Hepatic stellate cell (primary cell): ENCODE results near the gene HES4.
"Not testable (repeated sequence)": the region's sequence is repeated elsewhere in the genome, so short reads cannot be mapped to it uniquely, and the experiment has no call there.

Source experiments
- DNase-seq: peaks from one replicate; pipeline ENCODE4 v3.0.0; 2011; ENCODE audit warnings: low spot score

Gene HES4

GRCh38 chr1:998745-998994 lies 1.2 kb downstream of the HES4 start:
- DNase-seq, result no peak

DNA sequence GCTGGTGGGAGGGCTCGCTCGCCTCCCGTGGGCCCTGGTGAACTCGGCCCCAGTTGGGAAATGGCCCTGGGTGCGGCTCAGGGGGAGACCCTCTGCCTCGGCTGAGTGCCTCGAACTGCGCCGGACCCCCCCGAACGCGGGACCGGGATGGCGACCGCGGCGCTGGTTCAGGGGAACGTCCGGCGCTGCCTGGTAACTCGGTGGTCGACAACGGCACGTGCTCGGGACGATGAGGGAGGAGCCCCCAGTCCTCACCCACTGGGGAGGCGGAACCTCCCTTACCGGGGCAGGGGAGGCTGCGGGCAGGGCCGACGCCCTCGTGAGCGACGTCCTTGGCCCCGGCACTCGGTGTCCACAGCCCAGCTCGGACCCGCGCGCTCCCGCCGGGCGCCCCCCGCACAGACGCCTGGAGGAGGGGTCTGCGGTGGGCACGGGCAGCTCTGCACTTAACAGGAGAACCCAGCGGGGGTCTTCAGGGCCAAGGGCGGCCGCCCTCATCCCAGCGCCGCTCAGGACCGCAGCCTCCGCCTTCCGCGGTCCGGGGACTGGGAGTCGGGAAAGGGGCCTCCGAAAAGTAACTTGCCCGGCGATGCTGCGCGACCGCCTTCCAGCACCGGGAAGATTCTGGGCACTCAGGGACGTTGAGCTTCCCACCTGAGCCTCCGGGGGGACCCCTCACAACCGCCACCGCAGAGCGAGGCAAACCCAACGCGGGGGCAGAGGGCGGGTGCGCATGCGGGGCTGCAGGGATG lies 1.7 kb downstream of the HES4 start:
- no peak for DNase-seq

GRCh38 chr1:997713-997992 lies 2.2 kb downstream of the HES4 start:
- DNase-seq, result no peak

DNA sequence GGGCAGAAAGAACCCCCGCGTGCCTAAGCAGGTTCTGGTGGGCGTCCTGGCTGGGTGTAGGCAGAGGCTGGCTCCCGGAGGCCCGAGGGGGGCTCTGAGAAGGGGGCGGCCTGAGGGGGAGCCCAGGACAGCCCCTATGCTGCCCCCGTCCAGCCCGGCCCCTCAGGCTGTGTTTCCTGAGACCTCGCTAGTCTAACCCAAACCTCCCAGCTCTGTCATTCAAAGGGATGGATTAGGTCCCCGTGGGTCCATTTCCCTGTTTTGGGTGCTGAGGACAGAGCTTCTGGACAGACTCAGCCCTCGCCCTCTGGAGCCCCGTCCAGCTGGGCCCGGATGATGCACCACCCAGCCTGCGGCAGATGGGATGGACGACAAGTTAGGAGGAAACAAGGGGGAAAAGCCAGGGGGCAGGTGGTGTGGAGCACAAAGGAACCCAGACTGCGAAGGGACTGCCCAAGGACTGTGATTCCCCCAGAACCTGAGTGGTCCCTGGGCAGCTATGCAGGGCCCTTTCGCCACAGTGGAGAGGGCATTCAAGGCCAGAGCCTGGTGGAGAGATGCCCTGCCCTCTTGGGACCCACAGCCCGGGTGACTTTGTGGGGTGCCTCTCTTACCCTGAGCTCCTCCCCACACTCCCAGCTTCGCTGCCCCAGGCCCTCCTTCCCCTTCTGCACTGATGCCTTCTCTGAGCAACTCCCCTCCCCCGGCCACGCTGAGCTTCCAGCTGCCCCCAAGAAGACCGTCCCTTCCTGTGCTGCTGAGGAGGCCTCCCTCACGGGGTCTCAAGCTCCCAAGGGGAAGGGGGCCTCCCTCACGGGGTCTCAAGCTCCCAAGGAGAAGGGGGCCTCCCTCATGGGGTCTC lies 2.8 kb downstream of the HES4 start:
- no peak for DNase-seq

GRCh38 chr1:995665-996633 lies 3.9 kb downstream of the HES4 start:
- no peak for DNase-seq

DNA sequence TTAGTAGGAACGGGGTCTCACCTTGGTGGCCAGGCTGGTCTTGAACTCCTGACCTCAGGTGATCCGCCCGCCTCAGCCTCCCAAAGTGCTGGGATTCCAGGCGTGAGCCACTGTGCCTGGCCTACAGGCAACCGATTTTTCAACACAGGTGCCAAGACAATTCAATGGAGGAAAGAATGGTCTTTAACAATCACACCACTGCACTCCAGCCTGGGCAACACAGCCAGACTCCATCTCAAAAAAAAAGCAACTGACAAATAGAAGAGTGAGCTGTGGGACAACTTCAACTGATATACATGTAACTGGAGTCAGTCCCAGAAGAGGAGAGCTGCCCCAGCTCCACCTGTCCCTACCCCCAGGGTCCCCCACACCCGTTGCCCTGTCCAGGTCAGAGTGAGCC lies 5.4 kb downstream of the HES4 start:
- DNase-seq, result not testable (repeated sequence)

DNA sequence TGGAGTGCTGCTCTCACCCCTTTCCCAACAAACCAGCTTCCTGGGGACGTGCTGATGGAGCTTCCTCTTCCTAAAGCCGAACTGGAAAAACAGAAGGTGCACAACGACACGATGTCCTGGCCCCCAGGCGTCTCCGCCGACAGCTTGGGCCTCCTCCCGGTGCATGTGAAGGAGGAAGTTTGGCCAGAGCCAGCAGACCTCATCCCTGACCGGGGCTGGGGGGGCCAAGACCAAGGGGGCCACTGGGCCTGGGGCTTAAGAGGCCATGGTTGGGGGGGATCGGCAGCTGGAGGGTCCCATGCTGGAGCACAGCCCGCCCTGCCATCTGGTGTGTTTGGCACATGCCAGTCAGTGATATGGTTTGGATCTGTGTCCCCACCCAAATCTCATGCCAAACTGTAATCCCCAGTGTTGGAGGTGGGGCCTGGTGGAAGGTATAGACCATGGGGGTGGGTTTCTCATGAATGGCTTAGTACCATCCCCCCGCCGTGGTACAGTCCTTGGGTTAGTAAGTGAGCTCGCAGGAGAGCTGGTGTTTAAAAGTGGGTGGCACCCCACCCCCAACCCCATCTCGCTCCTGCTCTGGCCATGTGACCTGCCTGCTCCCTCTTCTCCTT lies 6.4 kb downstream of the HES4 start:
- DNase-seq, result no peak

GRCh38 chr1:992362-992761 lies 7.5 kb downstream of the HES4 start:
- no peak for DNase-seq

DNA sequence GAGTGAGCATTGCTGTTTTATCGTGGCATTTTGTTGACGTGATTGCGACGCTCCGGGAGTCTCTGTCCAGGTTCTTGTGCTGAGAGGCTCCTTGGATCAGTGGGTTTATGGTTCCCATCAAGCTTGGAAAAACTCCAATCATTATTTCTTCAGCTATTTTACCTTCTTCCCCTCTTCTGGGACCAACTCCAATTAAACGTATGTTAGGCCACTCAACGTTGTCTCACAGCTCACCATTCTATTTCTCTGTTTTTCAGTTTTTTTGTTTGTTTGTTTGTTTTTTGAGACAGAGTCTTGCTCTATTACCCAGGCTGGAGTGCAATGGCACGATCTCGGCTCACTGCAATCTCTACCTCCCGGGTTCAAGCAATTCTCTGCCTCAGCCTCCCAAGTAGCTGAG lies 8.0 kb downstream of the HES4 start:
- no peak for DNase-seq

GRCh38 chr1:991275-991674 lies 8.6 kb downstream of the HES4 start:
- not testable (repeated sequence) for DNase-seq

DNA sequence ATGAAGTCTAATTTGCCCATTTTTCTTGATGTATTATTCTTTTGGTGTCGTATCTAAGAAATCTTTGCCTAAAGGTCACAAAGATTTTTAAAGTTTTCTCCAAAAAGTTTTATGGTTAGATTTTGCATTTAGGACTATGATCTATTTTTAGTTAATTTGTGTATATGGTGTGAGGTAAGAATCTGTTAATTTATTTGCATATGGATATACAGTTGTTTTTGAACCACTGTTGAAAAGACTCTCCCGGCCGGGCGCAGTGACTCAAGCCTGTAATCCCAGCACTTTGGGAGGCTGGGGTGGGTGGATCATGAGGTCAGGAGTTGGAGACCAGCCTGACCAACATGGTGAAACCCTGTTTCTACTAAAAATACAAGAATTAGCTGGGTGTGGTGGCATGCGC lies 11.8 kb downstream of the HES4 start:
- DNase-seq, result not testable (repeated sequence)

DNA sequence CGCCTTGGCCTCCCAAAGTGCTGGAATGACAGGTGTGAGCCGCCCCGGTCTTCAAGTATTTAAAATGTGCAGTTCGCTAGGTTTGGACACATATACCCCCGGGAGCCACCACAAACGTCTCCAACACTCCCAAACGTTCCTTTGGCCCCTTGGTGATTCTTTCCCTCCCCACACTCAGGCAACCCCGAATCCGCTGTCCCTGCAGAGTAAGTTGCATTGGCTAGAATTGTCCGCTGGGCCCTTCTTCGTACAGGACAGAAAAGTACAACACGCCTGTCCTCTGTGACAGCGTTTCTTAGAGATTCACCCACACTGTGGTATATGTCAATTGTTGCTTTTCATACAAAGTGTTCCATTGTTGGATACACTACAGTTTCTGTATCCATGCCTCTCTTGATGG lies 14.8 kb downstream of the HES4 start:
- no peak for DNase-seq

DNA sequence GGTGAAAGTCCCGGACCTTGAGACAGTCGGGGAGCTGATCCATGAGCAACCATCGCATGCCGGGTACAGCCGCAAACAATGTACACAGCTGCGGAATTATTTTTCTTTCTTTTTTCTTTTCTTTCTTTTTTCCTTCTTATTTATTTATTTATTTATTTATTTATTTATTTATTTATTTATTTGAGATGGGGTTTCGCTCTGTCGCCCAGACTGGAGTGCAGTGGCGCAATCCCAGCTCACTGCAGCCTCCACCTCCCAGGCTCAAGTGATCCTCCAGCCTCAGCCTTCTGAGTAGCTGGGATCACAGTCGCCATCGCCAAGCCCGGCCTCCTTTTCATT lies 15.5 kb downstream of the HES4 start:
- no peak for DNase-seq

GRCh38 chr1:983798-984475 lies 16.0 kb downstream of the HES4 start:
- DNase-seq, result peak; percentile 78

- no peak for DNase-seq
Observed at GRCh38 chr1:982765-983436, 17.0 kb downstream of the HES4 start.

- no peak for DNase-seq
Observed at GRCh38 chr1:981955-982558, 17.8 kb downstream of the HES4 start, which contains the start of gene PERM1. PERM1 (minus strand) TSS chr1:982093; CDS start chr1:981029, 1,064 bp downstream.

DNA sequence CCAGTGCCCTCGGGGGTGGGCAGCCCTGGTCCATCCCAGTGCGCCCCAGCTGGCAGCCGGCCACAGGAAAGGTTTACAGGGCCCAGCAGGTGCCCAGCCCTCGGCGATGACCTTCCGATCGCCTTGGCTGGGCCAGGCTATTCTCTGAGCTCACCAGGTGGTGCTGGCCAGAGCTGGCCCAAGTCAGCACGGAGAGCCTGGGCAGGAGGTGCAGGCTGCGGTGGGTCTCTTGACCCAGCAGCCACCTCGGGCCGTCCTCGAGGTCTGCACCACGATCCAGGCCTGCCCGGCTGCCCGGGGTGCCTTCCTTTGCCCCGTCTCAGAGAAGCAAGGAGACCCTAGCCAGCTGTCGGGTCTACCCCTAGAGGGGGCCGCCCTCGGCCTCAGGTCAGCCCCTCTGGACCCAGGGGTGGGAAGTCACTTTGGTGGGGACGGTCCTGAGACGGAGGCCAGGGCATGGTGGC lies 18.4 kb downstream of the HES4 start:
- DNase-seq, result no peak

- no peak for DNase-seq
Observed at GRCh38 chr1:980602-981395, 19.1 kb downstream of the HES4 start.

DNA sequence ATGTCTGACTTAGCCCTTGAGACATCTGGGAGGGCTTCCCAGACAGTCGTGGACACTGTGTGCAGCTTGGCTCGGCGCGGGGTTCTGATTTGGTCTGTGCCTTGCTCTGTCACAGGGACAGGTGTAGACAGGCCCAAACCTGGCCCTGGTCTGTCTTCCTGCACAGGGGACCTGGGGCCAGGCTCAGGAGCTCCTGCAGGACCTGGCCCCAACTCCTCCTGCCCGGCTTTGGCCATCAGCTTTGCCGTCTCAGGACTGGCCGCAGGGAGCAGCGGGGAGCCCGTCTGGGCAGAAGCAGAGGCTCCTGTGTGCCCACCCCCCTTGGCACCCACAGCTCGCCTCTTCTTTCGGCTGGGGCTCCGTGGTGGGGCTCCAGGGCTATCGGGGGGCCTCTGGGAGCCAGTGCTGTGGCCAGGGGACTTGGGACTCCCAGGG lies 19.7 kb downstream of the HES4 start:
- DNase-seq, result no peak

- no peak for DNase-seq
Observed at GRCh38 chr1:979744-980072, 20.2 kb downstream of the HES4 start.
